Epidermal melanocyte (primary cell): Measurements from ENCODE around the gene EMC1.
"Not testable (repeated sequence)": the region's sequence is repeated elsewhere in the genome, so short reads cannot be mapped to it uniquely, and the experiment has no call there.

Experiments used
- DNase-seq: peaks from one replicate; pipeline ENCODE4 v3.0.0; 2011; ENCODE audit warnings: low spot score; ENCODE audit not compliant: insufficient read length

EMC1 gene

GRCh38 chr1:19251305-19252196 is at the start of gene EMC1, which contains the start of gene MRTO4:
Gene EMC1 (minus strand): TSS chr1:19251524. CDS start chr1:19251509, 15 bp downstream.
Gene MRTO4 (plus strand): TSS chr1:19251805. CDS start chr1:19251836, 31 bp downstream.
- peak; percentile 88 for DNase-seq

DNA sequence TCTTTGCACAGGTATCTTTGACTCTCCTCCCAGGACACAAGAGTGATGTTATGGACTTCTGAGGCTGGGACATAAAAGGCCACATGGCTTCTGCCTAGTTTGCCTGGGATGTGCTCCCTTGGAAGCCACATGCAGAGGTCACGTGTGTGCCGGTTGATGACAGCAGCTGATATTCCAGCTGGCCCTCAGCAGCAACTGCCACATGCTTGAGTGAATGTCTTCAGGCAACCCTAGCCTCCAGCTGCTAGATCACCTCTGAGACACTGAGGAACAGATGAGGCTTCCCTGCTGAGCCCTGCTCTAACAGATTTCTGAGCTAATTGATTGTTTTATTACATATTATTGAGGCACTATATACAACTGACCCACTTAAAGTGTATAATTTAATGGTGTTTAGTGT is 48.9 kb upstream of the EMC1 start:
- DNase-seq: no peak

DNA sequence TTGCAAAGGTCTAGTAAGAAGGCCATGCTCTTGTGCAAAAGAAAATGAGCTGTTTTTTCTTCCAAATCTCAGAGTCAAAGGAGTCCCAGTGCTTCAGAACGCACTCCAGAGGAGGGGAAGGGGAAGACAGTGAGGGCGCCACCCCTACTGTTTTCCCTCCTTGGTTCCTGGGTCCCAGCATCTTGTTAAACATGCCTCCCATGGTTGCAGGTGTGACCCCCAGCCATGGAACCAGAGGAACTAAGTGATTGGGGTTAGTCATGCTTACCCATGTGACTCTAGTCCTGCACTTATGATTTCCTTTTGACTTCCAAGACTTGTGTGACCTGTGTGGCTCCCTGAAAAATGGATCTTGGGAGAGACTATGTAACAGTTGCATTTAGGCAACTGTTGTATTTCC is 43.3 kb upstream of the EMC1 start:
- no peak for DNase-seq

GRCh38 chr1:19289244-19289643 is 37.9 kb upstream of the EMC1 start:
- DNase-seq: no peak

DNA sequence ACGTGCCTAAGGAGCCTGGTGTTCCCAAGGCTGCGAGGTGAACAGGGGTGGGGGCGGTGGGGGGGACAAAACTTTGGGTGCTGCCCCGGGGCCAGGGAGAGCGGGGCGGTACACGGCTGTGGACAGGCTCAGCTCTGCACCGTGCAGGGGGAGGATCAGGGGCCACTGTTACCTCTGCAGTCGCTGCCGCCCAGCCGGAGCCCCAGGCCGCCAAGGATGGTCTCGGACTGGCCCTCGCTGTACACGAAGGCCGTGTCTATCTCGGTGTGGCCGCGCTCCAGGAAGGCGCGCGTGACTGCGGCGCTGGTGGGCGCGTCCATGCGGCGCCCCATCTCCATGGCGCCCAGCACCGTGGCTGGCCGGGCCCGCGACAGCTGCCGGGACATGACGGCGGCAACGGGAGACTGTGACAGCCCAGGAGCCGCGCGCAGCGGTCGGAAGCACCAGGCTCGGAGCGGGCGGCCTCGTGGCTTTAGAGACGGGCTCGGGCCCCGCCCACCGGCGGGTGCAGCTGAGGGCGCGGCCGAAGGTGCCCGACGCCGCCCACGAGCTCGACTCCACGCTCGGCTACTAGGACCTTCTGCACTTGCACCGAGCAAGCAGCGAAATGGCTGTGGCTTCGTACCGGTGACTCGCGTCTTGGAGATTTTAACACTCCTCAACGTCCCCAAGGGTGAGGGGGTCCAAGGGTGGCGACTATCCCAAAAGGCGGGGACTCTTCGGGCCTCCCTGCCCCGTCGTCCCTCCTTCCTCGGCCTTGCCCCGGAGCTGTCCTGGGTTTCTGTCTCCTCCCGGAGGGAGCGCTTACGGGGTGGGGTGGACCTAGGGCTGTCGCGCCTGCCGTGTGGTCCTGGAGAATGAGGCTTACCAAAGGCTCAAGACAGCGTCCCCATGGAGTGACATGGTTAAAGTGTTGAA is 37.3 kb upstream of the EMC1 start, which contains the start of gene AKR7A3:
Gene AKR7A3 (minus strand): TSS at position 447 of the 918 bp plus-strand sequence. CDS start 61 bp downstream, at position 386.
- peak; percentile 49 for DNase-seq

DNA sequence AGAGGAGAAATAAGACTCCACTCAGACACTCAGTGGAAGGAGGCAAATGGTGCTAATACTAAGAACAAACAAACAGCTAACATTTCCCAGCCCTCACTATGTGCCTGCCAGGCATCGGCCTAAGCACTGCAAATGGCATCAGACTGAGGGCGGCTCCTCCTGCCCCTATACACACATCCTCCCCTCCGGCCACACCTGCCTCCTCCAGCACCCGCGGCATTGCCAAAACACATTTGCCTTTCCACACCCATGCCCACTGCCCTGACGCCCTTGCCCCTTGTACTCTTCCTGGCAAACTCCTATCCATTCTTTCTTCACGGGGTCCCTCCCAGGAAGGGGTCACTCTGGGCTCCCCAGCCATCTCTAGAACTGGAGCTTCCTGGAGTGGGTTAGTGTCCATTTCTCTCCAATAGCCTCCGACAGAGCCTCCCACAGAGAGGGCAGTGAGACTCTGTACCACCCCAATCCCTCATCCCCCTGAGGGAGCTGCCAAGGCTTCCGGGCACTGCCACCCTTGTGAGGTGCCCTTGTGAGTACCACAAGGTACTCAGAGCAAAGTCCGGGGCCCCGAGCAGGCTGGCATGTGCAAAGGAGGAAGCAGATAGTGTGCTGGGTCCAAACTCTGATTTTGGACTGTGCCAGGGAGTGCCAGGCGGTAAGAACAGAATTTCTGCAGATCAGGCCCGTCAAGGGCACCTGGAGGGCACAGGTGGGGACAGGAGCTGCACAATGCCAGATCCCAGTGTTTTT is 36.3 kb upstream of the EMC1 start:
- no peak for DNase-seq

DNA sequence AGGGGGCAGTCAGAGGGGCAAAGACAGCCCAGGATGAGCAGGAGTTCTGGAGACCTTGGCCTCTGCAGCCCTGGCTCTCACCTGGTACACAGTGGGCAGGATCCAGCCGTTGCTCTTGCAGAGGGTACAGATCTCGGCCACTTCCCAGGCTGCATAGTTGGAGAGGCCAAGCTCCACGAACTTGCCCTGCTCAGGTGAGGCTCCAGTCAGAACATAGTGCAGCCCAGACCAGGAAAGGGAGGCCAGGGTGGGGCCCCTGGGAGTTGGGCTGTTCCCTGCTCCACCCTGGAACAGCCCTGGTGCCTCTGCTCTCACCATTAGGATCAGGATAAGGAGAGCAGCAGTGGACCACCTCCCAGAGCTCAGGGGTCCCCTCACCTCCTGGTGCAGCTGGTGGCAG is 34.5 kb upstream of the EMC1 start:
- DNase-seq: not testable (repeated sequence)

DNA sequence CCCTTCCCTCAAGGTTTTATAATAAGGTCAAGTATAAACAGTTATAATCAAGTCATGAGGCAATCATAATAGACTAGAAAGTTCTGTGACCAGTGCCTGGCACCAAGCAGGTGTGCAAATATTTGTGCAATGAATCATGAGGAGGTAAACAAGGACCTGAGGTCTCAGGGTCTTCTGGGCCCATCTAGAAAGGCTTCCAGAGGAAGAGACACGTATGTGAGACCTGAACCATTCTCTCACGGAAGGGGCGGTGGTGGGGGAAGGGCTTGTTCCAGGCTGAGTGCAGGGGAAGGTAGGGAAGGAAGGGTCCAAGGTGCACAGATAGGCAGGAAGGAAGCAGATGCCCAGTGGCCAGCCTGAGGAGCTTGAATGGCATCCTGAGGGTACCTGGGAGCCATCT is 34.0 kb upstream of the EMC1 start:
- not testable (repeated sequence) for DNase-seq

- DNase-seq: no peak
These were observed 33.6 kb upstream of the EMC1 start for GRCh38 chr1:19284881-19285280.

DNA sequence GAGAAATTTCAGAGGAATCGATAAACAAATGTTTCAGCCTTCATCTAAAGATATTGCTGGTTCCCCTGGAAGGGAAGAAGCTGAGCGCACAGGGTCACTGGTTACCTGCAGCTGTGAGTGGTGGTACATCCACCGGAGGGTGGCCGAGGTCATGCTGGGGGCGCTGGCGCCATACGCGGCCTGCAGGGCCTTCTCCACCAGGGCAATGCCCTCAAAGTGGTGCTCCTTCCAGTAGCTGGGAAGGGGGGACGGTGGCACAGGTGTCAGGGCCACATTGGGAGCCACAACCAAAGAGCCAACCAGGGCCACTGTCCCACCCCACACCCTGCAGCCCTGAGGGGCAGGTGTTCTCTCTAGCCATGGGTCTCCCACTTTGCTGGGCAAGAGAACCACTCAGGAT is 32.6 kb upstream of the EMC1 start:
- DNase-seq: no peak

- no peak for DNase-seq
These were observed 23.3 kb upstream of the EMC1 start for GRCh38 chr1:19274636-19275035.

DNA sequence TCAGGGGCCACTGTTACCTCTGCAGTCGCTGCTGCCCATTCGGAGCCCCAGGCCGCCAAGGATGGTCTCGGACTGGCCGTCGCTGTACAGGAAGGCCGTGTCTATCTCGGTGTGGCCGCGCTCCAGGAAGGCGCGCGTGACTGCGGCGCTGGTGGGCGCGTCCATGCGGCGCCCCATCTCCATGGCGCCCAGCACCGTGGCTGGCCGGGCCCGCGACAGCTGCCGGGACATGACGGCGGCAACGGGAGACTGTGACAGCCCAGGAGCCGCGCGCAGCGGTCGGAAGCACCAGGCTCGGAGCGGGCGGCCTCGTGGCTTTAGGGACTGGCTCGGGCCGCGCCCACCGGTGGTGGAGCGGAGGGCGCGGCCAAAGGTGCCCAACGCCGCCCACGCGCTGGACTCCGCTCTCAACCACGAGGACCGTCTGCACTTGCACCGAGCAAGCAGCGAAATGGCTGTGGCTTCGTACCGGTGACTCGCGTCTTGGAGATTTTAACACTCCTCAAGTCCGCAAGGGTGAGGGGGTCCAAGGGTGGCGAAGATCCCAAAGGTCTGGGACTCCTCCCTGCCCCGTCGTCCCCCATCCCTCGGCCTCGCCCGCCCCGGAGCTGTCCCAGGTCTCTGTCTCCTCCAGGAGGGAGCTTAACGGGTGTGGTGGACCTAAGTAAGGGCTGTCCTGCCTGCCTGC is 22.7 kb upstream of the EMC1 start:
- not testable (repeated sequence) for DNase-seq

DNA sequence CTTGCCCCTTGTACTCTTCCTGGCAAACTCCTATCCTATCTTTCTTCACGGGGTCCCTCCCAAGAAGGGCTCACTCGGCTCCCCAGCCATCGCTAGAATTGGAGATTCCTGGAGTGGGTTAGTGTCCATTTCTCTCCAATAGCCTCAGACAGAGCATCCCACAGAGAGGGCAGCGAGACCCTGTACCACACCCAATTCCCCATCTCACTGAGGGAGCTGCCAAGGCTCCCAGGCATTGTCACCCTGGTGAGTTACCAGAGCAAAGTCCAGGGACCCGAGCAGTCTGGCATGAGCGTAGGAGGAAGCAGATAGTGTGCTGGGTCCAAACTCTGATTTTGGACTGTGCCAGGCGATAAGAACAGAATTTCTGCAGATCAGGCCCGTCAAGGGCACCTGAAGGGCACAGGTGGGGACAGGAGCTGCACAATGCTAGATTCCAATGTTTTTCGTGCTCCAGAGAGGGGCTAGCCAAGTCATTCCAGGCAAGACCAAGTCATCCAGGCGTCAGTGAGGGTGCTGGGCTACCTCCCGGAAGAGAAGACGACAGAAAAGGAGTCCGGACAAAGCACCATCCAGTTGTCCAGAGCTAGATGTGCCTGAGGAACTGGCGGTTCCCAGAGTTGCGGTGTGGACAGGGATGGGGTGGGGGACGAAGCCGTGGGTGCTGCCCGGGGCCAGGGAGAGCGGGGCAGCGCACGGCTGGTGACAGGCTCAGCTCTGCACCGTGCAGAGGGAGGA is 22.0 kb upstream of the EMC1 start:
- DNase-seq: no peak

- DNase-seq: no peak
These were observed 20.7 kb upstream of the EMC1 start for GRCh38 chr1:19272064-19272463.

DNA sequence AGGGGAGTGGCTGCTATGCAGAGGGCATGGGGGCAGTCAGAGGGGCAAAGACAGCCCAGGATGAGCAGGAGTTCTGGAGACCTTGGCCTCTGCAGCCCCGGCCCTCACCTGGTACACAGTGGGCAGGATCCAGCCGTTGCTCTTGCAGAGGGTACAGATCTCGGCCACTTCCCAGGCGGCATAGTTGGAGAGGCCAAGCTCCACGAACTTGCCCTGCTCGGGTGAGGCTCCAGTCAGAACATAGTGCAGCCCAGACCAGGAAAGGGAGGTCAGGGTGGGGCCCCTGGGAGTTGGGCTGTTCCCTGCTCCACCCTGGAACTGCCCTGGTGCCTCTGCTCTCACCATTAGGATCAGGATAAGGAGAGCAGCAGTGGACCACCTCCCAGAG is 19.0 kb upstream of the EMC1 start:
- not testable (repeated sequence) for DNase-seq

- DNase-seq: not testable (repeated sequence)
These were observed 18.4 kb upstream of the EMC1 start for GRCh38 chr1:19269427-19270342.

GRCh38 chr1:19268445-19268844 is 17.1 kb upstream of the EMC1 start:
- no peak for DNase-seq

GRCh38 chr1:19262744-19263143 is 11.4 kb upstream of the EMC1 start:
- DNase-seq: no peak

DNA sequence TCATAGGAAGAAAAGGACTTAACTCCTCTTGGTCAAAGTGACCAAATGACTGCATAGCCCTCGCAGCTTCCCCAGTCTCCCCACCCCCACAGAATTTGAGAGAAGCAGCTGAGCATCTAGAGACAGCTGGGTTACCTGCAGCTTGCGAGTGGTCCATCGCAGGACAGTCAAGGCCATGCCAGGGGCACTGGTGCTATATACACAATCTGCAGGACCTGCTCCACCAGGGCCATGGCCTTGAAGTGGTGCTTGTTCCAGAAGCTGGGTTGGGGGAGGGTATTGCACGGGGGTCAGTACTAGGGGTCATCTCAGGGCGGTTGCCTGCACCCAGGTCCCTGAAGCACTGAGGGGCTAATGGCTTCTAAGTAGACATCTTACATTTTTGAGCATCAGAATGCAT is 10.7 kb upstream of the EMC1 start:
- DNase-seq: no peak
